Stimulated activated CD4-positive, alpha-beta T cell treated with anti-CD3 and anti-CD28 coated beads, Interleukin-1b, Interleukin-23, amount 100 ng/mL, for 1 hour (primary cell): ENCODE data around the gene FKBP9.
"Not testable (repeated sequence)": the region's sequence is repeated elsewhere in the genome, so short reads cannot be mapped to it uniquely, and the experiment has no call there.

Experiments
- DNase-seq, 2 donors: peaks; one replicate each; pipeline ENCODE4 v3.0.0-alpha.2; 2020; ENCODE audit warnings: low read depth in 2 of 2

Gene FKBP9

DNA sequence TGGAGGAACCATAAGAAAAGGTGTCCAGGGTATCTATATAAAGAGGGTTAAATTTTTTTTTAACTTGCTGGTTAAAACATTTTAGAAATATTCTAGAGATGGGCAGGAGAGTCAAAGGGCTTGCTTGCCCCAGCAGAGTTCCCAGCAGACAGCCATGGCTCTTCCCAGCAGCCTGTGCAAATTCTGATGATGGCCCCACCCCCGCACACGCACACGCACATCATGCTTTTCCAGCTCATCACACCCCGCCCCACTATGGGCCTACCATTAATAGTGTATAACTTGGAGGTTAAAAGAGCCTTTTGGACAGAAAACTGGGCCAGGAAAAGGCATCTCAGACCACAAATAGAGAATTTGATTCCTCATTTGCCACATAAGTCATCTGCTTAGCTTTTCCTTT lies 48.5 kb downstream of the FKBP9 start:
- not testable (repeated sequence) for DNase-seq

DNA sequence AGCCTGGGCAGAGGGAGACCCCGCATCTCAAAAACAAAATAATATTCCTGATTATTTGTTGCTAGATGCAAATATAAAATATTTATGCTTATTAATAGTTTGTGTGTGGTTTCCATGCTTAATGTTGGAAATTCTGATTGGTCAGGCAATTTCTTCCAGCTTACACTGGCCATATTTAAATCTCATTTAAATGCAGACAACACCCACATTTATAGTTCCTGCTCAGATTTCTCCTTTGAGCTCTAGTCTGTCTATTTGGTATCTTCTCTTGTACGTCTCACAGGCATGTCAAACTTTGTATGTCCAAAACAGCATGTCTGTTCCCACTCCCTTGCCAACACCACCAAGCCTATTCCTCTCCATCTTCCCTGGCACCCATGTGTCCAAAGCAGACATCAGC lies 52.5 kb downstream of the FKBP9 start:
- no peak for DNase-seq

DNA sequence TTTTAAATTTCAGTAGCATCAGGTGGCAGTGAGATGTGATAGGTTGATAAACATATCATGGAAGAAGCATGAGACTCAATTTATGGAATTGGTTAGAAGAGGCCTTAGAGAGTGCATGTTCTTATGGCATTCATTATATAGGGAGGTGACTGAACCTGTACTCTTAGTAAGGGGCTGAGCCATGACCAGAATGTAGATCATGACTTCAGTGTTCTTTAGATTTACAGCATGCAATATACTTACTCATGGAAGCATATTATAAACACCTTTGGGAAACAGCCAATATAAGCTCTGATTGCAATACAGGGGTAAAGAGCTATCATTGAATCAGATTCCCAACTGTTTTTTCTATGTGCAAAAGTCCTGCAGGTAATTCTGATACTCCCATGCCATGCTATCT lies 55.1 kb downstream of the FKBP9 start:
- DNase-seq, result no peak

DNA sequence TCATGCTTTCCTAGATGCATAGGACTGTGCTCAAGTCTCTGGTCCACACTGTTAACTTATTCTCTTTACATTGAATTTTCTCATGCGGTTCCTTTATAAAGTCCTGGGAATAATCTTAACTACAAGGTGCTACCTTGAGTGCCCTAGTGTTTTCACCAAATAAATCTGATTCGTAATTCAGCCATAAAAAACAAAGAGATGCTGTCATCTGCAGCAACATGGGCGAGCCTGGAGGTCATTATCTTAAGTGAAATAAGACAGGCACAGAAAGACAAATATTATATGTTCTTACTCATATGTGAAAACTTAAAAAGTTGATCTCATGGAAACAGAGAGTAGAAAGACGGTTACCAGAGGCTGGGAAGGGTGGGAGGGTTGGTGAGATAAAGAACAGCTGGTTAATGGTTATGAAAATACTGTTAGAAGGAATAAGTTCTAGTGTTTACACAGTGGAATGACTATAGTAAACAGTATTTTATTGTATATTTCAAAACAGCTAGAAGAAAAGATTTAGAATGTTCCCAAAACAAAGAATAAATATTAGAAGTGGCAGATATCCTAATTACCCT lies 67.0 kb downstream of the FKBP9 start:
- no peak for DNase-seq

DNA sequence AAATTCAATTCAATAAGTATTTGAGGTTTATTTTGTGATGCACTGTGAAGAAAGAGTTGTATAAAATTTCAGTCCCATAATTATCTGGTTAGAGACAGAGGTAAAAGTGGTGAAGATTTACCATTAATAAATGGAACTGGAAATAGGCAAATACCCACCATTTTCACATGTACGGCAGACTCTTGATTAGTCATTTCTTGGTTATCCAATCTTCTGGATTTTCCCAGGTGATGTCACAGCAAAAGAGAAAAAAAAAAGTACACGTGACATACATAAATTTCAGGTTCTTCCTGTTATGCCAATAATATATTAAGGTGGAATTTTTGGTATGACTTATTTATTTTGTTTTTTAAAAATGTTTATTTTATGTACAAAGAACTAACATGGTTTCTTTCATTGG lies 78.5 kb downstream of the FKBP9 start:
- DNase-seq, result no peak

DNA sequence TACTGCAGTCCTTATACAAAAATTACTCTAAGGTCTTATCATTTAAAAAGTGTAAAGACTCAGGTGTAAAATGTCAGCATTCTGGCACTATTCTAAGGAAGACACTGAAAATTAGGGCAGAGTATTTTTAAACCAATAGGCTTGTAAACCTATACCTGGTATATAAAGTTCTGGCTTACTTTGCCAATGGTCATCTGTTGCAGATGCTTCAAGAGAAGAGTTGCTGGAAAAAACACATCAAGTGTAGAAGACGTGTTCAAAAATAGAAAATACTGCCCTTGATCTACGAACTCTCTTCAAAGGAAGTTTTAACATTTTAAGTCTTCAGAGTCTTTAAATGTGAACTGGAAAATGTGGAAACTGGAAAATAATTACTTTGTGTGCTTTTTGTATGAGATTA lies 81.4 kb downstream of the FKBP9 start:
- DNase-seq, result no peak

DNA sequence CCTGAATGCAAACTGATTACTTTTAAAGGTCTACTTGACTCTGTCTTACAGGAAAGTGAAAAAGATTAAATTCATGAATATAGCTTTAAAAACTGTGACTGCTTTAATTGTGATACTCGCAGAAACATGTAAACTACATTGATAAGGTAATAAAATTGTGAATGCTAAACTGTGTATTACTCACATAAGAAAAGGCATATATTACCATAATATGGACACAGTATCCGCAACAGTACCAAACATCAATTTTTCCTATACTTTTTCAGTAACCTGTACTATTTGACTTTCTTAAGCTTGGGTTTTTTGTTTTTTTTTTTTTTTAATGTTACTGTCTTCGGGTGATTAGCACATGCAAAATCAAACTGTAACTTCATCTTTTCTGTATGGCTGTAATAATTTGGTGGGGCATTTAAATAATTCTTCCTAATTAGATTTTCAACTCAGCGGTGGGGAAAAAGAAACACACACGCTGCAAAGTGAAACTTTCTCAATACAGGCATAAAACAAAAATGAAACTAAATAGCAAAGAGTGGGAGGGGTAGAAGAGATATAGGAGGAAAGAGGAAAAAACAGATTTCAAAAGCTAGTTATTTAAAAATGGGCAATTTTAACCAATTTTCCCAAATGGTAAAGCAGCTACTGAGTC lies 82.1 kb downstream of the FKBP9 start:
- DNase-seq, result no peak

DNA sequence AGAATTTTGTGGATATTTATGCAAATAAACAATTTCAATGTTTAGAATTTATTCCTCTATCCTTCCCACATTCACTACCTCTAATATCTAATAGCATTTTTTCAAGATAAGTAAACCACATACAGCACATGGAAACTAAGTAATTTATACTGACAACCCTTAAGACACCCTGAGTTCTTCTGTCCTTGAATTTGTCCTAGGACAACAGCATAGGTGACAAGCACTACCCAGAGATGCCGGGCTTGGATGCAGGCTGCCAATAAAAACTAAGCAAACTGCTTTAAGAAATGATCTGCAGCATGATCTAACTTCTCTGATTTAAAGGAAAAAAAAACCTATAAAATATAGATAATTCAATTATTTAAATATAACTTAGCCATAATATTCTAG lies 82.7 kb downstream of the FKBP9 start:
- DNase-seq, result no peak

DNA sequence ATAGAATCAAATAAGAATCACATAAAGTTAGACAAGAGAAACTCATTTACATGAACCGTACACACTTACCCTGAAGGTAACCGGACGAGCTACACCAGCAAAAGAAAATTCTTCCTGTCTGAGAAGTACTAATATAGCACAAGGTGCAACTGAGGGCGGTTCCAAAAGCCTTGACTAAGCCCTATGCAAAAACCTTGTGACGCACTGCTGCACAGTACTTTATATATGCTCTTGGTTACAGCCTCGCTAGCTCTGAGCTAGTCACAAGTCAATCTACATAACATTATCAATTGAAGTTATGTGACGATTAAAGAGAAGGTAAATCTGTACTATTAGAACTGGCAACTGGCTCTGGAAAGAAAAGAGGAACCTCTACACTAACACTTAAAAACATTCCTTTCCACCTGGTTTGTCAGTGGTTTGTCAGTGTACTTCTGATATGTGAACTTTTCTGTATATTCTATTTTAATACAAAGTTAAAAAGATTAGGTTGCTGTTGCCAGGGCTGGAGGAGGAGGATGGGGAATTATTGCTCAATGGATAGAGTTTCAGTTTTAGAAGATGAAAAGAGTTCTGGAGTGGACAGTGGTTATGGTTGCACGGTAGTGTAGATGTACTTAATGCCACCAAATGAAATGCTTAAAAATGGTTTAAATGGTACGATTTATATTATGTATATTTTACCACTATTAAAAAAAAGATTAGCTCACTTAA lies 83.7 kb downstream of the FKBP9 start:
- no peak for DNase-seq

DNA sequence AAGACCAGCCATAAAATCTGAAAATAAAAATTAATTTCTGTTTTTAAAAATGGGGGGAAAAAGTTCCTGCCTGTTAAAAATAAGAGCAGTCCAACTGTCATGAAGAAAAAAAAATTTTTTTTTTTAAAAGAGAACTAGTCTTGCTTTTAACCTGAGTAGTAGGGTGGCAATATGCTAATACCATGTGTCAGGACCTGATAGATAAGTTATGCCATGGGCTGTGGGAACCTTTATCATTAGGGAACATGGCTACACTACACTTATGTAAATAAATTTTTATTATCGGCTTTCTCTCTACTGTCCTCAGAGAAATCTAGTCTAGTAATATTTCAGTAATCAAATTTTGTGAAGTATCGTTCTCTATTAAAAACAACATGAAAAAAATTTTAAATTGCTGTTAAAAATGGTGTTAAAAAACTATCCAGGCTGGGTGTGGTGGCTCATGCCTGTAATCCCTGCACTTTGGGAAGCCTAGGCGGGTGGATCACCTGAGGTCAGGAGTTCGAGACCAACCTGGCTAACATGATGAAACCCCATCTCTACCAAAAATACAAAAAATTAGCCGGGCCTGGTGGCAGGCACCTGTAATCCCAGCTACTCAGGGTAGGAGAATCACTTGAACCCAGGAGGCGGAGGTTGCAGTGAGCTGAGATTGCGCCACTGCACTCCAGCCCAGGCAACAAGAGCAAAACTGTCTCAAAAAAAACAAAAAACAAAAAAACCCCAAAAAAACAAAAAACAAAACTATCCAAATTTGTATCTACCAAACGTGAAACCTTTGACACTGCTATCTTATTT lies 84.6 kb downstream of the FKBP9 start:
- no peak for DNase-seq

DNA sequence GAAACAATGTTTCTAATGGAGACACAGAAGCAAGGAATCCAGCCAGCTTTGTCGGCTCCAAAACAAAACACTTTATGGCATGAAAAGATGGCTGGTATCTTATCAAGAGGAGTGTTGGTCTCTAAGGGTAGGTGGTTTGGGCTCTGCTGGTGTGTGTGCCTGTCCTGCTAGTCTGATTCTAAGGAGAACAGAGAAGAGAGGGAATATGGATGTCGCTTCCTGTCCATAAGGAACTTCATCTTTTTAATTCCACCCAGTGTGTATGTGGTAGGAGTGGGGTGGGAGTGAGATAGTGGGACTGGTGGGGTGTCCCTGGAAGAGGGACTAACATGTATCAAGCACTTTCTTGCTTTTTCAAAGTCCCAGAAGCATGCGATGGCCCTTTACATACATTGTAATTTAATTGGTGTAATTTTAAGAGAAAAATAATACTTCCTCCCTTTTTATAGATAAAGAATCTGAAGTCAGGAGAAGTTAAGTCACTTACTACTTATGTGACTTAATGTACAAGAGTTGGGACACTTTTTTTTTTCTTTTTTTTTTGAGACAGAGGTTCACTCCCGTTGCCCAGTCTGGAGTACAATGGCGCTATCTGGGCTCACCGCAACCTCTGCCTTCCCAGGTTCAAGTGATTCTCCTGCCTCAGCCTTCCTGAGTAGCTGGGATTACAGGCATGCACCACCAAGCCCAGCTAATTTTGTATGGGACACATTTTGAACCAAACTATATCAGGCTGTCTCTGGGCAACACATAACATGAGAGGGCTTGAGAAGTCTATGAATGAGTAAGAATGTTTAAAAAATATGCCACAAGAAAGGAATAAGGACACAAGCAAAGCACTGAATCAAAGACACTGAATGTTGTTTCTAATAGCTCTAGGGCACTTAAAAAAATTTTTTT lies 86.5 kb downstream of the FKBP9 start:
- no peak for DNase-seq

DNA sequence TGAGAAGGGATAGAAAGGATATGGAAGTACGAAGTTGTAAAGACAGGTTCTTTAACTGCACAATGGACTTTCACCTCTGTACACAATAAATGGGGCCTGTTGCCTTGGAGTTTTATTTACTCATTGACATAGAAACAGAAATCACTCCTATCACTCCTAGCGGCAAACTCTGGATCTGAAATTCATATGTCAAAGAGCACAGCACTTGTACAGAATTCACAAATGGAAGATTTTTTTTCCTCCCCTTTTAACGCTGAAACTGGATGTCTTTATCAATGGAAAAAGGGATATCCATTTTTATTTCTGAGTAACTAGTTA lies 87.1 kb downstream of the FKBP9 start:
- no peak for DNase-seq

DNA sequence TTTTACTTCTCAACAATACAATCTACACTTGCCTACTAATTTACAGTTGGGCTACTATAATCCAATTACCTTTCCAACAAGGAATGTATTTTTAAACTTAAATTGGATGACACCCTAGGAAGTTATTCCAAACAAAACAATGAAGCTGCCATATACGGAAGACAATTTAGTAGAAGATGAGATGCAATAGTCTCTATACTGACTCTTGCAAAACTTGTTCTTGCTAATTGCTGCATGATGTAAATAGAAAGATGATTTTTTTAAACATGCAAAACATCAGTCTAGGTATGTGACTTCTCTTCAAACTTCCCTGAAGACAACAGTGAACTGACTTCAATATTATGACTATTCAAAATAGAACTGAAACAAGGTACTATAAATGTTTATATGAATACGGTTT lies 87.7 kb downstream of the FKBP9 start:
- DNase-seq, result no peak

DNA sequence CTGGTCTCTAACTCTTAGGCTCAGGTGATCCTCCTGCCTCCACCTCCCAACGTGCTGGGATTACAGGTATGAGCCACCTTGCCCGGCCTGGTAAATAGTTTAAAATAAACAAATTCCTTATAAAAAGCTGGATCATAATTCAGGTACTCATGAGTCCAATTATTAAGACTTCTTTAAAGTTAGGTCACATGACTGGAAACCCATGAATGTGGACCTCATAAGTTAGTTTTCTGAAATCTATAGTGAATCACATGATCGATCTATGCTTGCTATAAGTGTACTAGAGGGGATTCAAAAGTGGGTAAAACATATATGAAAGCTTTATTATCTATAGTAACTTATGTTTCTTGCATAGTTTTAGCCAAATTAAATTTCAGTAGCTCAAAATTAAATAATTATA lies 91.0 kb downstream of the FKBP9 start:
- DNase-seq, result no peak

DNA sequence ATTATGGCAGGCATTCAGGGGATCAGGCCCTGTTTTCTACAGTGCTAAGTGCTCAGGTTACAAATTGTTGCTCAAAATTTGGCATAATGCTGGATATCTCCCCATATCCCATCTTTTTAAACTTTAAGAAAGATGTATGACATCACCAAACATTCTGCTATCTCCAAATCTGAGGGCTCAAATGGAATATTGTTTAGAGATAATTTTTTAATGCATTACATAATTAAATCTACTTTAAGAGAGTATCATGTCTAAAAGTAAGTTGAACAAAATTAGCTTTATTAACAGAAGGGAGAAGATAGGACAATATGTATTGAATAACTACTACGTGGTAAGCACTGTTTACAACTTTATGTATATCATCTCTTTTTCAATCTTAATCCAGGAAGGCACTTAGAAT lies 91.5 kb downstream of the FKBP9 start:
- no peak for DNase-seq

DNA sequence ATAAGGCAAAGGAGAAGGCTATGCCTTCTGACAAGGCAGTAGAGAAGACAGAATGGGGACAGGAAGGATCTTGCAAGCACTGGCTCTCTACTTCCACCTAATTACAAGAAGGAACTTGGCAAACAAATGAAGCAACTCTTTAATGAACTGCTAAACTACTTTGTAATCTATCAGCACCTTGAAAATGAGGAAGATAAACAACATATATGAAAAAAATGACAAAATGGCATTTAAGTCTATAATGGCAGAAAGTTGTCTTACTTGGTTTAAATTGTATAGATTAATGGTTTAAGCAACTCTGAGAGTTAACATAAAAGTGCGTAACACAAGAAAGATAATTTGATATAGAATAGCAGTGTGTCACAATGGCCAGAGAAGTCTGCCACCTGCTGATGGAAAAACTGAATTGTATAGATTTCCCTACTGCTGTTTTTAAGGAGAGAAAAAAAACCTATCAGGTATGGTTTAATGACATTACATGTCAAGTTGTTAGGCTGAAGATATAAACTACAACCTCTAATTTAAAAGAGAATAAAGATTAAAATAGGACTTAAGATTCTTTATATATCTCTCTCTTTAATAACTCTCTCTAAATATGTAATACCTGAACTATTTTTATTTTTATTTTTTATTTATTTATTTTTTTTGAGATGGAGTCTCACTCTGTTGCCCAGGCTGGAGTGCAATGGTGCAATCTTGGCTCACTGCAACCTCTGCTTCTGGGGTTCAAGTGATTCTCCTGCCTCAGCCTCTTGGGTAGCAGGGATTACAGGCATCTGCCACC lies 93.5 kb downstream of the FKBP9 start:
- DNase-seq, result no peak

DNA sequence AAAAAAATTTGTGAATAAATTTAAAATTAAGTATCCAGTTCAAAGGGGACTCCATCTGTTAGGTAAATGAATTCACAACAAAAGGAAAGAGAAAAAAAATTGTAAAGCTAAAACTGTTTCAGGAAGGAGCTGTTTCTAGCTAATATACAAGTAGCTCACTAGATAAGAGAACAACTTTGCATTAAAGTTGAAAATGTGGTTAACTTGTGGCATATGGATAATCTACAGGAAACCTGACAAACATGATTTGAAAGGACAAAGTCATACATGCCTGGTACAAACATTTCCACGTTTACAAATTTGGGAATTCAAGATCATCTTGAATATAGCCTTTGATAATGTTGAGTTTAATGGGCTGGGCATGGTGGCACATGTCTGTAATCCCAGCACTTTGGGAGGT lies 96.5 kb downstream of the FKBP9 start:
- no peak for DNase-seq

DNA sequence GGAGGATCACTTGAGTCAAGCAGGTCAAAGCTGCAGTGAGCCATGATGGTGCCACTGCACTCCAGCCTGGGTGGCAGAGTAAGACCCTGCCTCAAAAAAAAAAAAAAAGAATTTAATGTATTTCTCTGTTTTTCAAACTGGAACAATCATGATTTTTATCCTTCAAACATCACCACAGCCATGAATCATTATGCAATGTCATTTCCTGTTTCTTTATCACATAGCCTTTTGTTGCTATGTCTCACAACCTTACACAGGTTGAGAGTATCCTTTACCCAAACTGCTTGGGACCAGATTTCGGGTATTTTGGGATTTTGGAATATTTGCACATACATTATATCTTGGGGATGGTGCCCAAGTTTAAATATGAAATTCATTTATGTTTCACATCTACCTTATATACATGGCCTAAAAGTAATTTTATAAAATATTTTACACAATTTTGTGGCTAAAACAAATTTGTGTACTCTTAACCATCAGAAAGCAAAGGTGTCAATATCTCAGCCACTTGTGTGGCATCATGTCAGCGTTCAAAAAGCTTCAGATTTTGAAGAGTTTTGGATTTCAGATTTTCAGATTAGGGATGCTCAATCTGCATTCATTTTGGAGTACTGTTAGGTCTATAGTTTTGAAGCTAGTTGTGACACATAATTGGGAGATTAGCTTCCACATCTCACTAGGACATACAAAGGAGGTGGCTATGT lies 97.2 kb downstream of the FKBP9 start:
- DNase-seq, result no peak

DNA sequence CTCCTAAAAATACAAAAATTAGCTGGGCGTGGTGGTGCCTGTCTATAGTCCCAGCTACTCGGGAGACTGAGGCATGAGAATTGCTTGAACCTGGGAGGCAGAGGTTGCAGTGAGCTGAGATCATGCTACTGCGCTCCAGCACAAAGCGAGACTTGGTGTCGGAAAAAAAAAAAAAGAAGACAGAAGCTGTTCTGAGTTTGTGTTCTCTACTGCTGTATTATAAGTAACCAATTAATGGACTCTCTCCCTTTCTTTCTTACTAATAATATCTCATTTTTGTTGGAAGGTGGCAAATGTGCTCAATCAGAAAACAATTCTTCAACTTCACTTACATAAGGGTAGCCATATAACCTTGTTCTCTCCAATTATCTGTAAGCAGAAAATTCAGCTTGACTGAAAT lies 97.9 kb downstream of the FKBP9 start:
- no peak for DNase-seq
